ENCODE measurements around the gene UBR3. TPM values are rescaled to one million over a fixed set of nuclear protein-coding genes. Genes with fewer than 3 reads are reported as not detected.

UBR3 gene
- total and polyA plus RNA-seq, 12 donors: 21.0 to 146 (median 115) TPM

- Histone ChIP-seq H3K9me3 (no peaks in the 10 kb centered on the region), H3K4me3 (no peak overlapping the region), H3K27me3 (no peaks in the 10 kb centered on the region), H3K4me1 (peaks cover 2 to 34% (median 8%) of the 10 kb centered on the region in 9 donors), H3K36me3 (peaks cover 0 to 26% (median 0%) of the 10 kb centered on the region in 9 donors), H3K27ac (no peak overlapping the region)
- DNase-seq: no peak
- intact Hi-C loops (cut with DNase I): no loop called here
- TF ChIP-seq, protein P1, sequence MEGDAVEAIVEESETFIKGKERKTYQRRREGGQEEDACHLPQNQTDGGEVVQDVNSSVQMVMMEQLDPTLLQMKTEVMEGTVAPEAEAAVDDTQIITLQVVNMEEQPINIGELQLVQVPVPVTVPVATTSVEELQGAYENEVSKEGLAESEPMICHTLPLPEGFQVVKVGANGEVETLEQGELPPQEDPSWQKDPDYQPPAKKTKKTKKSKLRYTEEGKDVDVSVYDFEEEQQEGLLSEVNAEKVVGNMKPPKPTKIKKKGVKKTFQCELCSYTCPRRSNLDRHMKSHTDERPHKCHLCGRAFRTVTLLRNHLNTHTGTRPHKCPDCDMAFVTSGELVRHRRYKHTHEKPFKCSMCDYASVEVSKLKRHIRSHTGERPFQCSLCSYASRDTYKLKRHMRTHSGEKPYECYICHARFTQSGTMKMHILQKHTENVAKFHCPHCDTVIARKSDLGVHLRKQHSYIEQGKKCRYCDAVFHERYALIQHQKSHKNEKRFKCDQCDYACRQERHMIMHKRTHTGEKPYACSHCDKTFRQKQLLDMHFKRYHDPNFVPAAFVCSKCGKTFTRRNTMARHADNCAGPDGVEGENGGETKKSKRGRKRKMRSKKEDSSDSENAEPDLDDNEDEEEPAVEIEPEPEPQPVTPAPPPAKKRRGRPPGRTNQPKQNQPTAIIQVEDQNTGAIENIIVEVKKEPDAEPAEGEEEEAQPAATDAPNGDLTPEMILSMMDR (IDR thresholded peaks at IDR 0.05): no peak
- ATAC-seq: peak in 1 of 8 donors; percentile 52
These were observed 195.4 kb downstream of the UBR3 start for GRCh38 chr2:170022692-170023091.

DNA sequence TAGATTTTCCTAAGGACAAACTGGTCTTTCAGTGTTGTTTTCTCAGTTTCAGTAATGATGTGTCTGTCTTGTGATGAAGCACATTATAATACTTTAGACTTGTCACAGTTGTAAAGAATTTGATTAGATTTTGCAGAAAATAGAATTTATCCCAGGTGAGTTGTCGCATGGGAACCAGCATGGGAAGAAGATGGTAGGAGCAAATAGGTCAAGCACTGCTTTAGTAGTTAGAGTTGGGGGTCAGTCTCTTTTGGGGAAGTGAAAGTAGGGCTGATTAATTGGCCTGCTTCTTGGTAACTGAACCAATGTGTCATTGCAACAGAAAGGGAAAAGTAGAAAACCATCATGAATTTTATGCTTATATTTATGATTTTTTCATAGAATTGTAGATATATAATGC lies 197.5 kb downstream of the UBR3 start:
- no peak for DNase-seq
- intact Hi-C loops (cut with DNase I): no loop called here
- WGBS, 2 donors: 97 to 100% methylated on average over 1 of the region's 1 CpG
- Histone ChIP-seq H3K4me3 (no peak overlapping the region), H3K27me3 (no peaks in the 10 kb centered on the region), H3K9me3 (no peaks in the 10 kb centered on the region), H3K27ac (no peak overlapping the region), H3K36me3 (peaks cover 0 to 40% (median 6%) of the 10 kb centered on the region in 9 donors), H3K4me1 (peaks cover 0 to 19% (median 3%) of the 10 kb centered on the region in 9 donors)
- ATAC-seq: no peak
- TF ChIP-seq, protein P1 (IDR thresholded peaks at IDR 0.05): no peak

DNA sequence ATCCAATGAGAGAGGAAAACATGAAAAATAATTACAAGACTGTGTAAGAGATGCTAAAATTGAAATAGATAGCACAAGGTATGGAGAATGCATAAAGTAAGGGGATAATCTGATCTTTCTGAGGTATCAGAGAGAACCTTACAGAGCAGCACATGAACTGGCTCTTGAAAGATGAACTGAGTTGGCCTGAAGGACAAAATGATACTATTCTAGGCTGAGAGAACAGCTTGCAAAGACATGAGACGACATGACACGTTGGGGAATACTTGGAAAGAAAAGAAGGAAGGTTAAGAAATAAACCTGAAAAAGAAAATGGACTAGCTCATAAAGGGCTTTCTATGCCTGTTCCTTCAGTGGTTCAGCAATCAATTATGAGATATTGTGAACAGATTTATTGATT lies 198.0 kb downstream of the UBR3 start:
- TF ChIP-seq, protein P1 (IDR thresholded peaks at IDR 0.05): no peak
- WGBS, 2 donors: 79 to 82% methylated on average over 2 of the region's 2 CpGs
- Histone ChIP-seq H3K4me1 (peaks cover 0 to 19% (median 3%) of the 10 kb centered on the region in 9 donors), H3K27ac (no peak overlapping the region), H3K9me3 (peaks cover 0 to 5% (median 0%) of the 10 kb centered on the region in 11 donors), H3K27me3 (no peaks in the 10 kb centered on the region), H3K36me3 (peaks cover 0 to 45% (median 10%) of the 10 kb centered on the region in 9 donors), H3K4me3 (no peak overlapping the region)
- DNase-seq: no peak
- intact Hi-C loops (cut with DNase I): no loop called here
- ATAC-seq: no peak

- Histone ChIP-seq H3K4me3 (no peak overlapping the region), H3K27ac (no peak overlapping the region), H3K9me3 (peaks cover 0 to 15% (median 0%) of the 10 kb centered on the region in 11 donors), H3K27me3 (no peaks in the 10 kb centered on the region), H3K4me1 (peaks cover 0 to 15% (median 3%) of the 10 kb centered on the region in 9 donors), H3K36me3 (peaks cover 0 to 57% (median 13%) of the 10 kb centered on the region in 9 donors)
- intact Hi-C loops (cut with DNase I): no loop called here
- WGBS, 2 donors: 84 to 91% methylated on average over 1 of the region's 1 CpG
- TF ChIP-seq, protein P1 (IDR thresholded peaks at IDR 0.05): no peak
- no peak for DNase-seq
- no peak for ATAC-seq
These were observed 199.1 kb downstream of the UBR3 start for GRCh38 chr2:170026361-170026760.

All from heart right ventricle (tissue), 16 donors.